CD4-positive, alpha-beta T cell treated with Interleukin-4 for 1 hour (primary cell): ENCODE measurements around the gene CUL2.
A peak's percentile ranks its signal among the peaks of the same experiment; 100 is the strongest.
"Not testable (repeated sequence)": the region's sequence is repeated elsewhere in the genome, so short reads cannot be mapped to it uniquely, and the experiment has no call there.

ENCODE experiments used
- DNase-seq, 2 donors: peaks; one replicate each; pipeline ENCODE4 v3.0.0-alpha.2; 2020 to 2022

CUL2 gene

GRCh38 chr10:35017608-35018007 lies 72.5 kb downstream of the CUL2 start:
- DNase-seq, result no peak

GRCh38 chr10:35015843-35016408 lies 74.2 kb downstream of the CUL2 start:
- no peak for DNase-seq

GRCh38 chr10:35012781-35013180 lies 77.4 kb downstream of the CUL2 start:
- DNase-seq, result no peak

- DNase-seq, result peak in 1 of 2 donors; percentile 7
Observed at GRCh38 chr10:35011771-35012191, 78.4 kb downstream of the CUL2 start.

GRCh38 chr10:35007858-35008301 lies 82.3 kb downstream of the CUL2 start:
- no peak for DNase-seq

- DNase-seq, result no peak
Observed at GRCh38 chr10:35006836-35007235, 83.3 kb downstream of the CUL2 start.

GRCh38 chr10:35005868-35006267 lies 84.3 kb downstream of the CUL2 start:
- DNase-seq, result no peak

- no peak for DNase-seq
Observed at GRCh38 chr10:35004651-35005050, 85.5 kb downstream of the CUL2 start.

GRCh38 chr10:35003906-35004305 lies 86.2 kb downstream of the CUL2 start:
- DNase-seq, result no peak

GRCh38 chr10:35000936-35001335 lies 89.2 kb downstream of the CUL2 start:
- no peak for DNase-seq

- no peak for DNase-seq
Observed at GRCh38 chr10:34999532-34999931, 90.6 kb downstream of the CUL2 start.

- no peak for DNase-seq
Observed at GRCh38 chr10:34998940-34999339, 91.2 kb downstream of the CUL2 start.

GRCh38 chr10:34996843-34997242 lies 93.3 kb downstream of the CUL2 start:
- DNase-seq, result peak in 1 of 2 donors; percentile 37

- DNase-seq, result no peak
Observed at GRCh38 chr10:34995925-34996324, 94.2 kb downstream of the CUL2 start.

- DNase-seq, result peak; percentile 34 to 58
Observed at GRCh38 chr10:34994565-34995142, 95.5 kb downstream of the CUL2 start.

GRCh38 chr10:34993782-34994181 lies 96.4 kb downstream of the CUL2 start:
- no peak for DNase-seq

- not testable (repeated sequence) for DNase-seq
Observed at GRCh38 chr10:34991117-34991516, 99.0 kb downstream of the CUL2 start.

- DNase-seq, result no peak
Observed at GRCh38 chr10:34988397-34989067, 101.6 kb downstream of the CUL2 start.

- DNase-seq, result no peak
Observed at GRCh38 chr10:34985823-34986222, 104.3 kb downstream of the CUL2 start.

- no peak for DNase-seq
Observed at GRCh38 chr10:34985146-34985545, 105.0 kb downstream of the CUL2 start.

GRCh38 chr10:34981844-34982243 lies 108.3 kb downstream of the CUL2 start:
- DNase-seq, result no peak

- no peak for DNase-seq
Observed at GRCh38 chr10:34979938-34980337, 110.2 kb downstream of the CUL2 start.

GRCh38 chr10:34978080-34978479 lies 112.1 kb downstream of the CUL2 start:
- no peak for DNase-seq

GRCh38 chr10:34976380-34976910 lies 113.7 kb downstream of the CUL2 start:
- not testable (repeated sequence) for DNase-seq
